H9 (cell line): ENCODE data around the gene ROR1. TPM values are rescaled to one million over a fixed set of nuclear protein-coding genes. Genes with fewer than 3 reads are reported as not detected.

Experiments used
- DNase-seq: peaks from one replicate; pipeline ENCODE4 v3.0.0-alpha.2; 2017
- H2AFZ ChIP-seq: one replicate; pipeline ENCODE4 v1.6.1; 2013; ENCODE audit warnings: mild to moderate bottlenecking, low read length, control low read depth, moderate library complexity
- H2AK5ac ChIP-seq: 2 replicates; pipeline ENCODE4 v1.6.1; 2013; ENCODE audit warnings: low read length, control low read depth, mixed read lengths; ENCODE audit not compliant: insufficient read length
- H2BK120ac ChIP-seq: one replicate; pipeline ENCODE4 v1.6.1; 2013; ENCODE audit warnings: low read depth, mild to moderate bottlenecking, low read length, control low read depth, inconsistent platforms; ENCODE audit not compliant: poor library complexity, severe bottlenecking
- H2BK12ac ChIP-seq: 2 replicates; pipeline ENCODE4 v1.6.1; 2013; ENCODE audit warnings: low read length, control low read depth, mixed read lengths, low read depth; ENCODE audit not compliant: insufficient read length
- H2BK15ac ChIP-seq: 2 replicates; pipeline ENCODE4 v1.6.1; 2013; ENCODE audit warnings: low read depth, low read length, control low read depth
- H2BK20ac ChIP-seq: one replicate; pipeline ENCODE4 v1.6.1; 2013; ENCODE audit warnings: low read depth, mild to moderate bottlenecking, low read length, control low read depth, inconsistent platforms; ENCODE audit not compliant: poor library complexity, severe bottlenecking
- H2BK5ac ChIP-seq: 2 replicates; pipeline ENCODE4 v1.6.1; 2013; ENCODE audit warnings: low read length, control low read depth, mixed read lengths; ENCODE audit not compliant: insufficient read length
- H3K14ac ChIP-seq: 2 replicates; pipeline ENCODE4 v1.6.1; 2013; ENCODE audit warnings: low read length, control low read depth; ENCODE audit not compliant: insufficient read depth
- H3K18ac ChIP-seq: 2 replicates; pipeline ENCODE4 v1.6.1; 2013; ENCODE audit warnings: low read depth, mild to moderate bottlenecking, mixed read lengths, low read length, control low read depth; ENCODE audit not compliant: insufficient read length
- H3K23ac ChIP-seq: 2 replicates; pipeline ENCODE4 v1.6.1; 2013; ENCODE audit warnings: low read length, control low read depth, mixed read lengths, low read depth; ENCODE audit not compliant: insufficient read length
- H3K23me2 ChIP-seq: 2 replicates; pipeline ENCODE4 v1.6.1; 2013; ENCODE audit warnings: low read depth, mild to moderate bottlenecking, mixed read lengths, low read length, control low read depth; ENCODE audit not compliant: insufficient read length, poor library complexity, severe bottlenecking
- H3K27ac ChIP-seq: 2 replicates; pipeline ENCODE4 v1.5.1; 2013; ENCODE audit warnings: low read length, control low read depth, mixed read lengths, low read depth; ENCODE audit not compliant: insufficient read length
- H3K27me3 ChIP-seq: 2 replicates; pipeline ENCODE4 v1.6.1; 2013; ENCODE audit warnings: low read length, control low read depth, inconsistent platforms; ENCODE audit not compliant: insufficient read depth
- H3K4ac ChIP-seq: 2 replicates; pipeline ENCODE4 v1.6.1; 2013; ENCODE audit warnings: low read depth, mild to moderate bottlenecking, control low read depth, inconsistent platforms, low read length, moderate library complexity
- H3K4me1 ChIP-seq: 2 replicates; pipeline ENCODE4 v1.6.1; 2013; ENCODE audit warnings: low read length, control low read depth, inconsistent platforms; ENCODE audit not compliant: insufficient read depth
- H3K4me2 ChIP-seq: 2 replicates; pipeline ENCODE4 v1.6.1; 2013; ENCODE audit warnings: low read length, control low read depth, mixed read lengths; ENCODE audit not compliant: insufficient read length, insufficient read depth
- H3K56ac ChIP-seq: 2 replicates; pipeline ENCODE4 v1.6.1; 2013; ENCODE audit warnings: low read depth, mild to moderate bottlenecking, mixed read lengths, low read length, control low read depth; ENCODE audit not compliant: insufficient read length
- H3K79me1 ChIP-seq: 2 replicates; pipeline ENCODE4 v1.6.1; 2013; ENCODE audit warnings: low read depth, mild to moderate bottlenecking, moderate library complexity, low read length, control low read depth, inconsistent platforms; ENCODE audit not compliant: insufficient read depth, poor library complexity, severe bottlenecking
- H3K79me2 ChIP-seq: 2 replicates; pipeline ENCODE4 v1.6.1; 2013; ENCODE audit warnings: low read length, control low read depth, inconsistent platforms; ENCODE audit not compliant: insufficient read depth
- H3K9ac ChIP-seq: 2 replicates; pipeline ENCODE4 v1.6.1; 2013; ENCODE audit warnings: low read length, control low read depth, mixed read lengths; ENCODE audit not compliant: insufficient read length; ENCODE audit errors: extremely low read depth
- H3K9me3 ChIP-seq: one replicate; pipeline ENCODE4 v1.6.1; 2013; ENCODE audit warnings: low read depth, low read length, inconsistent platforms; ENCODE audit not compliant: control insufficient read depth
- H3T11ph ChIP-seq: one replicate; pipeline ENCODE4 v1.6.1; 2013; ENCODE audit warnings: mild to moderate bottlenecking, low read length, control low read depth, inconsistent platforms
- H4K20me1 ChIP-seq: one replicate; pipeline ENCODE4 v1.6.1; 2013; ENCODE audit not compliant: control insufficient read depth, insufficient read length, insufficient read depth
- H4K5ac ChIP-seq: 2 replicates; pipeline ENCODE4 v1.6.1; 2013; ENCODE audit warnings: low read depth, mild to moderate bottlenecking, mixed read lengths, low read length, control low read depth; ENCODE audit not compliant: insufficient read length
- H4K8ac ChIP-seq: replicated peaks from 2 replicates; pipeline ENCODE4 v1.6.1; 2013; ENCODE audit warnings: low read length, control low read depth, mixed read lengths, low read depth; ENCODE audit not compliant: insufficient read length
- H4K91ac ChIP-seq: 2 replicates; pipeline ENCODE4 v1.6.1; 2013; ENCODE audit warnings: low read depth, mild to moderate bottlenecking, moderate library complexity, mixed read lengths, low read length, control low read depth; ENCODE audit not compliant: insufficient read length
- H3K27ac Mint-ChIP-seq, 3 experiments: 2 replicates in 2 of 3; 3 replicates in 1 of 3; pipeline ENCODE4 v1.8.0; 2020 to 2021; ENCODE audit warnings: mixed read lengths in 3 of 3, mild to moderate bottlenecking in 1 of 3, moderate library complexity in 1 of 3
- H3K27me3 Mint-ChIP-seq: 2 replicates; pipeline ENCODE4 v1.8.0; 2021; ENCODE audit warnings: low read depth, mild to moderate bottlenecking, moderate library complexity, mixed read lengths
- H3K36me3 Mint-ChIP-seq, 3 experiments: 2 replicates in 2 of 3; 3 replicates in 1 of 3; pipeline ENCODE4 v1.8.0; 2020 to 2021; ENCODE audit warnings: low read depth in 3 of 3, mixed read lengths in 3 of 3; ENCODE audit not compliant: insufficient read depth in 1 of 3
- H3K4me1 Mint-ChIP-seq, 2 experiments: 2 replicates each; pipeline ENCODE4 v1.8.0; 2020; ENCODE audit warnings: mixed read lengths in 2 of 2
- H3K4me3 Mint-ChIP-seq, 2 experiments: 2 replicates in 1 of 2; 3 replicates in 1 of 2; pipeline ENCODE4 v1.8.0; 2020 to 2021; ENCODE audit warnings: mild to moderate bottlenecking in 2 of 2, mixed read lengths in 2 of 2, moderate library complexity in 1 of 2
- H3K9me3 Mint-ChIP-seq, 2 experiments: 2 replicates in 1 of 2; 3 replicates in 1 of 2; pipeline ENCODE4 v1.8.0; 2020; ENCODE audit warnings: mild to moderate bottlenecking in 2 of 2, mixed read lengths in 2 of 2, moderate library complexity in 1 of 2
- WGBS: extraction: QIAGEN DNeasy Blood & Tissue Kit; methylation state at CpG from one replicate; pipeline ENCODE4 v1.1.7; 2013; ENCODE audit warnings: missing lambda C conversion rate, low lambda C conversion rate, mixed read lengths; ENCODE audit not compliant: insufficient read length; ENCODE audit errors: extremely low coverage; 5-methylcytosine and 5-hydroxymethylcytosine counted together
- total RNA-seq: library from RNA; stranded (reverse); gene quantifications from 2 replicates; pipeline ENCODE4 v1.2.1, GENCODE V29; 2021
- TF ChIP-seq, protein P1 (sequence below): fragments of 200-600 bp; sonication (generic); conservative IDR thresholded peaks from 3 replicates; pipeline ENCODE4 v1.8.0; 2021; ENCODE audit warnings: antibody characterized with exemption, mild to moderate bottlenecking

Gene ROR1
- total RNA-seq, 1 experiment from 2014 or later = 75.9 TPM

DNA sequence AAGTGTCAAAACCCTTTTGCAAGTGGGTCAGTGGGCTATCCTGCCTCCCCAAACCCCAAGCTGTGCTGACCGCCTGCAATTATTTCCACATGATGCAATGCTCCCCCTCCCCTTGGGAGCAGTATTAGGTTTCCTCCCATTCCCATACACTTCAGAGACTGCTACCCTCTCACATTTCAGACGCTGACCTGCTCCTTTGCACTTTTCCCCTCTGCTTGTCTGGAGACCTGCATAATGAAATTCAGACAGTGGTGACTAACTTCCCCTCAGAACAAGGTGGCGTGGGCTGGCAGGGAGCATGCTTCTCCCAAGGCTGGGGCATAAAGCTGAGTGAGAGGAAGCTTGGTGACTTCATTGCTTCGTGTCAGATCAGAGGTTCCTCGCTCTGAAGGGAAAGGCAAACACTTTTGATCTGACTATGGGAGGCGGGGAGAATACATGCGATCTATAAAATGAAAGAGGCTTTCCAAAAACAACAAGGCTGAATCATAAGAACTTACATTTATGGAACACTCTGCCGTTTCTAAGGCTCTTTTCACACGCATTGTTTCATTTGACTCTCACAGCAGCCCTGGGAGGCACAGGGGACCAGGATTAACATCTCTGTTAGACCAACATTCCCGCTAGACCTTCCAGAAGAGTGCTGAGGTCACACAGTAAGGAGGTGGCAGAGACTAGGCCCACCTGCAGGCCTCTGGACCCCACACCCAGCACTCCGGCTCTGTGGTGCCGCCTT lies 27.5 kb upstream of the ROR1 start:
- H3K9ac ChIP-seq = no peak overlapping the region
- peak overlapping the region; percentile 85 for H2BK120ac ChIP-seq
- peaks cover 8% of the 10 kb centered on the region; the same call in 1 of the 2 replicates for H3K4me1 ChIP-seq
- H3K27ac Mint-ChIP-seq = peak overlapping the region in 2 of 3 experiments; percentile 56 to 58; a peak in 2 of 7 replicates
- no peaks in the 10 kb centered on the region for H3K9me3 ChIP-seq
- no peak overlapping the region for H2BK5ac ChIP-seq
- H3K4ac ChIP-seq = no peak overlapping the region
- H4K20me1 ChIP-seq = no peaks in the 10 kb centered on the region
- peak overlapping the region; percentile 22 for H3K27ac ChIP-seq
- H3K56ac ChIP-seq = no peak overlapping the region
- no peak overlapping the region for H3K23ac ChIP-seq
- no peak overlapping the region for H3K14ac ChIP-seq
- H3K4me3 Mint-ChIP-seq = peak overlapping the region in 1 of 2 experiments; percentile 1; a peak in 1 of 5 replicates
- no peak overlapping the region for H4K8ac ChIP-seq
- H2AFZ ChIP-seq = peak overlapping the region; percentile 74
- no peaks in the 10 kb centered on the region for H3K23me2 ChIP-seq
- H2BK20ac ChIP-seq = no peak overlapping the region
- H4K5ac ChIP-seq = no peak overlapping the region
- H3K18ac ChIP-seq = peak overlapping the region; percentile 30
- TF ChIP-seq, protein P1, sequence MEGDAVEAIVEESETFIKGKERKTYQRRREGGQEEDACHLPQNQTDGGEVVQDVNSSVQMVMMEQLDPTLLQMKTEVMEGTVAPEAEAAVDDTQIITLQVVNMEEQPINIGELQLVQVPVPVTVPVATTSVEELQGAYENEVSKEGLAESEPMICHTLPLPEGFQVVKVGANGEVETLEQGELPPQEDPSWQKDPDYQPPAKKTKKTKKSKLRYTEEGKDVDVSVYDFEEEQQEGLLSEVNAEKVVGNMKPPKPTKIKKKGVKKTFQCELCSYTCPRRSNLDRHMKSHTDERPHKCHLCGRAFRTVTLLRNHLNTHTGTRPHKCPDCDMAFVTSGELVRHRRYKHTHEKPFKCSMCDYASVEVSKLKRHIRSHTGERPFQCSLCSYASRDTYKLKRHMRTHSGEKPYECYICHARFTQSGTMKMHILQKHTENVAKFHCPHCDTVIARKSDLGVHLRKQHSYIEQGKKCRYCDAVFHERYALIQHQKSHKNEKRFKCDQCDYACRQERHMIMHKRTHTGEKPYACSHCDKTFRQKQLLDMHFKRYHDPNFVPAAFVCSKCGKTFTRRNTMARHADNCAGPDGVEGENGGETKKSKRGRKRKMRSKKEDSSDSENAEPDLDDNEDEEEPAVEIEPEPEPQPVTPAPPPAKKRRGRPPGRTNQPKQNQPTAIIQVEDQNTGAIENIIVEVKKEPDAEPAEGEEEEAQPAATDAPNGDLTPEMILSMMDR = no peak
- H3K4me2 ChIP-seq = peak overlapping the region; percentile 39
- WGBS = no CpG with 5 or more reads among the region's 12 CpGs
- no peaks in the 10 kb centered on the region for H3K36me3 Mint-ChIP-seq
- no peaks in the 10 kb centered on the region; a peak in 1 of 5 replicates for H3K9me3 Mint-ChIP-seq
- H3K79me2 ChIP-seq = no peaks in the 10 kb centered on the region
- no peak overlapping the region for H2AK5ac ChIP-seq
- peak overlapping the region; percentile 35 for H2BK12ac ChIP-seq
- H3K27me3 ChIP-seq = no peaks in the 10 kb centered on the region
- peaks cover 20% of the 10 kb centered on the region in 2 experiments for H3K4me1 Mint-ChIP-seq
- no peaks in the 10 kb centered on the region; the same call in none of the 2 replicates for H3K27me3 Mint-ChIP-seq
- no peaks in the 10 kb centered on the region for H3K79me1 ChIP-seq
- no peak overlapping the region for H3T11ph ChIP-seq
- no peak overlapping the region for H4K91ac ChIP-seq
- peak; percentile 46 for DNase-seq
- no peak overlapping the region for H2BK15ac ChIP-seq
